ENCODE results near the gene YIF1B.
"Not testable (repeated sequence)": the region's sequence is repeated elsewhere in the genome, so short reads cannot be mapped to it uniquely, and the experiment has no call there.

Gene YIF1B

GRCh38 chr19:38355728-38356725 is 40.3 kb upstream of the YIF1B start:
- H3K4me3 ChIP-seq (ENCODE audit: low read depth, low read length), result no peak overlapping the region
- no peak overlapping the region for H3K27ac ChIP-seq (ENCODE audit: low read depth, low read length)
- H3K9me3 ChIP-seq (ENCODE audit: control insufficient read depth, insufficient read depth, low read depth, low read length), result no peaks in the 10 kb centered on the region
- H3K27me3 ChIP-seq (ENCODE audit: control insufficient read depth, insufficient read depth, low read length), result peaks cover 45% of the 10 kb centered on the region
- no peaks in the 10 kb centered on the region for H3K4me1 ChIP-seq (ENCODE audit: control insufficient read depth, insufficient read depth, low read length)
- no peak overlapping the region for H3K9ac ChIP-seq (ENCODE audit: low read length)
- H3K36me3 ChIP-seq (ENCODE audit: control insufficient read depth, insufficient read depth, low read length), result no peaks in the 10 kb centered on the region

GRCh38 chr19:38352611-38353010 is 36.9 kb upstream of the YIF1B start:
- Histone ChIP-seq H3K4me3 (ENCODE audit: low read depth, low read length) (no peak overlapping the region), H3K27me3 (ENCODE audit: control insufficient read depth, insufficient read depth, low read length) (peaks cover 11% of the 10 kb centered on the region; the same call in 1 of the 2 replicates), H3K9me3 (ENCODE audit: control insufficient read depth, insufficient read depth, low read depth, low read length) (no peaks in the 10 kb centered on the region), H3K27ac (ENCODE audit: low read depth, low read length) (no peak overlapping the region), H3K36me3 (ENCODE audit: control insufficient read depth, insufficient read depth, low read length) (no peaks in the 10 kb centered on the region), H3K4me1 (ENCODE audit: control insufficient read depth, insufficient read depth, low read length) (no peaks in the 10 kb centered on the region), H3K9ac (ENCODE audit: low read length) (no peak overlapping the region)

- Histone ChIP-seq H3K4me1 (ENCODE audit: control insufficient read depth, insufficient read depth, low read length) (no peaks in the 10 kb centered on the region), H3K36me3 (ENCODE audit: control insufficient read depth, insufficient read depth, low read length) (no peaks in the 10 kb centered on the region), H3K9me3 (ENCODE audit: control insufficient read depth, insufficient read depth, low read depth, low read length) (no peaks in the 10 kb centered on the region), H3K27ac (ENCODE audit: low read depth, low read length) (no peak overlapping the region), H3K27me3 (ENCODE audit: control insufficient read depth, insufficient read depth, low read length) (peaks cover 10% of the 10 kb centered on the region; the same call in 1 of the 2 replicates), H3K4me3 (ENCODE audit: low read depth, low read length) (no peak overlapping the region), H3K9ac (ENCODE audit: low read length) (no peak overlapping the region)
Measured at GRCh38 chr19:38351865-38352395, 36.2 kb upstream of the YIF1B start.

DNA sequence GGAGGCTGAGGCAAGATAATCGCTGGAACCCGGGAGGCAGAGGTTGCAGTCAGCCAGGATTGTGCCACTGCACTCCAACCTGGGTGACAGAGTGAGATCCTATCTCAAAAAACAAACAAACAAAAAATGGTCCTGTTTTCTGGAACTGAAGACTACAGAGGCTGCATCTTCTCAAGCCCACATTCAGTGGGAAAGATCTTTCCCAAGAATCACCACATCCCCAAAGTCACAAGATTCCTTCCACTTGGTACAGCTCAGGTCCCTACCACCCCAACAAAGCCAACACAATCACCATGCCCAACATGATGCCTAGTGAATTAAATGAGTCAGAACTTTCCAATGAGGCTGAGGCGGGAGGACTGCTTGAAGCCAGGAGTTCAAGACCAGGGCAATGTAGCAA is 35.1 kb upstream of the YIF1B start:
- Histone ChIP-seq H3K27me3 (ENCODE audit: control insufficient read depth, insufficient read depth, low read length) (no peaks in the 10 kb centered on the region), H3K4me3 (ENCODE audit: low read depth, low read length) (no peak overlapping the region), H3K4me1 (ENCODE audit: control insufficient read depth, insufficient read depth, low read length) (no peaks in the 10 kb centered on the region), H3K36me3 (ENCODE audit: control insufficient read depth, insufficient read depth, low read length) (no peaks in the 10 kb centered on the region), H3K9me3 (ENCODE audit: control insufficient read depth, insufficient read depth, low read depth, low read length) (no peaks in the 10 kb centered on the region), H3K27ac (ENCODE audit: low read depth, low read length) (no peak overlapping the region), H3K9ac (ENCODE audit: low read length) (no peak overlapping the region)

GRCh38 chr19:38346837-38347236 is 31.1 kb upstream of the YIF1B start:
- no peak overlapping the region for H3K27ac ChIP-seq (ENCODE audit: low read depth, low read length)
- no peaks in the 10 kb centered on the region for H3K36me3 ChIP-seq (ENCODE audit: control insufficient read depth, insufficient read depth, low read length)
- H3K4me3 ChIP-seq (ENCODE audit: low read depth, low read length), result no peak overlapping the region
- no peaks in the 10 kb centered on the region for H3K27me3 ChIP-seq (ENCODE audit: control insufficient read depth, insufficient read depth, low read length)
- no peaks in the 10 kb centered on the region for H3K9me3 ChIP-seq (ENCODE audit: control insufficient read depth, insufficient read depth, low read depth, low read length)
- H3K4me1 ChIP-seq (ENCODE audit: control insufficient read depth, insufficient read depth, low read length), result peaks cover 4% of the 10 kb centered on the region; the same call in 1 of the 2 replicates
- no peak overlapping the region for H3K9ac ChIP-seq (ENCODE audit: low read length)

GRCh38 chr19:38340927-38341326 is 25.2 kb upstream of the YIF1B start:
- Histone ChIP-seq H3K27ac (ENCODE audit: low read depth, low read length) (no peak overlapping the region), H3K4me3 (ENCODE audit: low read depth, low read length) (no peak overlapping the region)

DNA sequence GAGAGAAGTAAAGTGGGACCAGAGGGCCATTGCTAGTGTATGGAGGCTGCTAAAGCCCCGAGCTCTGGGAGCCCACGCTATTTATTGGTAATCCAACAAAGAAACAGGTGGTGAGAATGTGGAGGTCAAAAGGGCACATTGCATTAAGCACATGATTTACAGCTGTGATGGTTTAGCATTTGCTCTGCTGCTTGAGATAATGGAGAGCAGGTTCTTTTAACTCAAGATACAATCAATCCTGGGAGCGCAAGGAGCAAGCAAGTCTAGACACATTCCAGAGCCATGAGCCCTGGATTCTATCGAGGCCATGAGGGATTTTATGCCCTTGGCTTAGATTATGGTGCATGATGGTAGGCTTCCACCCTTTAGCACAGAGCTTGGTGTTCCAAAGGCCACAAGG is 23.3 kb upstream of the YIF1B start:
- H3K9me3 ChIP-seq (ENCODE audit: control insufficient read depth, insufficient read depth, low read depth, low read length); H3K36me3 ChIP-seq (ENCODE audit: control insufficient read depth, insufficient read depth, low read length); H3K4me3 ChIP-seq (ENCODE audit: low read depth, low read length): not testable (repeated sequence)

More at GRCh38 chr19:38340927-38341326, 25.2 kb upstream of the YIF1B start:
- H3K27me3 ChIP-seq (ENCODE audit: control insufficient read depth, insufficient read depth, low read length), result no peaks in the 10 kb centered on the region
- H3K36me3 ChIP-seq (ENCODE audit: control insufficient read depth, insufficient read depth, low read length), result no peaks in the 10 kb centered on the region
- H3K9me3 ChIP-seq (ENCODE audit: control insufficient read depth, insufficient read depth, low read depth, low read length), result no peaks in the 10 kb centered on the region
- H3K4me1 ChIP-seq (ENCODE audit: control insufficient read depth, insufficient read depth, low read length), result peaks cover 15% of the 10 kb centered on the region
- no peak overlapping the region for H3K9ac ChIP-seq (ENCODE audit: low read length)

GRCh38 chr19:38337360-38337653 is 21.6 kb upstream of the YIF1B start:
- Histone ChIP-seq H3K4me1 (ENCODE audit: control insufficient read depth, insufficient read depth, low read length) (peaks cover 11% of the 10 kb centered on the region), H3K4me3 (ENCODE audit: low read depth, low read length) (peak overlapping the region; percentile 77), H3K27me3 (ENCODE audit: control insufficient read depth, insufficient read depth, low read length) (no peaks in the 10 kb centered on the region), H3K36me3 (ENCODE audit: control insufficient read depth, insufficient read depth, low read length) (no peaks in the 10 kb centered on the region), H3K9me3 (ENCODE audit: control insufficient read depth, insufficient read depth, low read depth, low read length) (no peaks in the 10 kb centered on the region), H3K9ac (ENCODE audit: low read length) (no peak overlapping the region), H3K27ac (ENCODE audit: low read depth, low read length) (no peak overlapping the region)

More for the DNA sequence above, 23.3 kb upstream of the YIF1B start:
- H3K27me3 ChIP-seq (ENCODE audit: control insufficient read depth, insufficient read depth, low read length); H3K27ac ChIP-seq (ENCODE audit: low read depth, low read length); H3K9ac ChIP-seq (ENCODE audit: low read length): not testable (repeated sequence)
- peaks cover 15% of the 10 kb centered on the region for H3K4me1 ChIP-seq (ENCODE audit: control insufficient read depth, insufficient read depth, low read length)

DNA sequence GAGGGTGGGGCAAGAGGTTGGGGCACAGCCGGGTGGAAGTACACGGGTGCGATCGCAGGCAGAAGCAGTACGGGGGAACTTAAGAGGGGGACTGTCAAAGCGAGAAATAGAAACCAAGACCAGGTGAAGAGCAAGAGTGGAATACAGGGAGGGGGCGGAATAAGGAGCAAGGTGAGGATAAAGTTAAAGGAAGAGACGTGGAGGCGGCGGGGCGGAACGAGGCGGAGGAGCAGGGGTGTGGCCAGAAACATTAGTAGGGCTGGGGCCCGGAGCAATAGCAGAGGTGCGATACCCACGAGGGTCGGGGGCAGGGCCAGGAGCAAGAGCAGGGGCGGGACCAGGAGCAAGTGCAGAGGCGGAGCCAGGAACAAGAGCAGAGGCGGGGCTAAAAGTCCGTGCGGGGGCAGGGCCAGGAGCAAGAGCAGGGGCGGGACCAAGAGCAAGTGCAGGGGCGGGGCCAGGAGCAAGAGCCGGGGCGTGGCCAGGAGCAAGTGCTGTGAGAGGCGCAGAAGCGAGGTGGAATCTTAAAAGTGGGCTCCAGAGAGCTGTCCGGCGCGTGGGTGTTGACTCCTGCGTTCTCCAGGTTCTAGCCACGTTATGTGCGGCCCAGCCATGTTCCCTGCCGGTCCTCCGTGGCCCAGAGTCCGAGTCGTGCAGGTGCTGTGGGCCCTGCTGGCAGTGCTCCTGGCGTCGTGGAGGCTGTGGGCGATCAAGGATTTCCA is 21.1 kb upstream of the YIF1B start:
- peak overlapping the region; percentile 77 for H3K4me3 ChIP-seq (ENCODE audit: low read depth, low read length)
- H3K27me3 ChIP-seq (ENCODE audit: control insufficient read depth, insufficient read depth, low read length), result no peaks in the 10 kb centered on the region
- H3K36me3 ChIP-seq (ENCODE audit: control insufficient read depth, insufficient read depth, low read length), result no peaks in the 10 kb centered on the region
- no peak overlapping the region for H3K27ac ChIP-seq (ENCODE audit: low read depth, low read length)
- no peak overlapping the region for H3K9ac ChIP-seq (ENCODE audit: low read length)
- peaks cover 11% of the 10 kb centered on the region for H3K4me1 ChIP-seq (ENCODE audit: control insufficient read depth, insufficient read depth, low read length)
- H3K9me3 ChIP-seq (ENCODE audit: control insufficient read depth, insufficient read depth, low read depth, low read length), result no peaks in the 10 kb centered on the region

GRCh38 chr19:38335949-38336637 is 20.3 kb upstream of the YIF1B start:
- Histone ChIP-seq H3K27me3 (ENCODE audit: control insufficient read depth, insufficient read depth, low read length) (no peaks in the 10 kb centered on the region), H3K27ac (ENCODE audit: low read depth, low read length) (no peak overlapping the region), H3K9ac (ENCODE audit: low read length) (no peak overlapping the region), H3K9me3 (ENCODE audit: control insufficient read depth, insufficient read depth, low read depth, low read length) (no peaks in the 10 kb centered on the region), H3K4me1 (ENCODE audit: control insufficient read depth, insufficient read depth, low read length) (peaks cover 11% of the 10 kb centered on the region), H3K4me3 (ENCODE audit: low read depth, low read length) (peak overlapping the region; percentile 77), H3K36me3 (ENCODE audit: control insufficient read depth, insufficient read depth, low read length) (no peaks in the 10 kb centered on the region)
